Osteoblast (primary cell): ENCODE results near the gene CSH2. TPM values are rescaled to one million over a fixed set of nuclear protein-coding genes. Genes with fewer than 3 reads are reported as not detected.

Experiments
- DNase-seq: peaks from one replicate; pipeline ENCODE4 v3.0.0; 2011; ENCODE audit warnings: low spot score, mixed read lengths; ENCODE audit not compliant: insufficient read length; ENCODE audit errors: missing footprints
- H2AFZ ChIP-seq: 2 replicates; pipeline ENCODE4 v1.6.0; 2011; ENCODE audit warnings: mild to moderate bottlenecking, low read length
- H3K27ac ChIP-seq: 2 replicates; pipeline ENCODE4 v1.5.1; 2011; ENCODE audit warnings: mild to moderate bottlenecking, low read depth, low read length, moderate library complexity
- H3K27me3 ChIP-seq: 2 replicates; pipeline ENCODE4 v1.6.0; 2012; ENCODE audit warnings: mild to moderate bottlenecking, control low read depth, inconsistent platforms, low read length, moderate library complexity; ENCODE audit not compliant: insufficient read depth
- H3K36me3 ChIP-seq: 2 replicates; pipeline ENCODE4 v1.5.1; 2011; ENCODE audit warnings: mild to moderate bottlenecking, low read length, control low read depth, moderate library complexity; ENCODE audit not compliant: insufficient read depth
- H3K4me1 ChIP-seq: 2 replicates; pipeline ENCODE4 v1.5.1; 2011; ENCODE audit warnings: mild to moderate bottlenecking, low read length, control low read depth, moderate library complexity; ENCODE audit not compliant: insufficient read depth
- H3K4me2 ChIP-seq: 2 replicates; pipeline ENCODE4 v1.6.0; 2011; ENCODE audit warnings: mild to moderate bottlenecking, low read length; ENCODE audit not compliant: insufficient read depth
- H3K4me3 ChIP-seq: fragments of 200-600 bp; sonication (generic); 3 replicates; pipeline ENCODE4 v1.5.1; 2012; ENCODE audit warnings: mild to moderate bottlenecking, low read length, inconsistent platforms; ENCODE audit not compliant: insufficient read depth
- H3K79me2 ChIP-seq: 2 replicates; pipeline ENCODE4 v1.6.0; 2012; ENCODE audit warnings: mild to moderate bottlenecking, low read length, control low read depth, inconsistent platforms; ENCODE audit not compliant: insufficient read depth
- H3K9me3 ChIP-seq: 2 replicates; pipeline ENCODE4 v1.5.1; 2011; ENCODE audit warnings: low read depth, low read length, control low read depth
- H4K20me1 ChIP-seq: 2 replicates; pipeline ENCODE4 v1.6.0; 2012; ENCODE audit warnings: mild to moderate bottlenecking, low read length, control low read depth; ENCODE audit not compliant: insufficient read depth
- CTCF ChIP-seq: IDR thresholded peaks from 2 replicates; pipeline ENCODE4 v1.5.1; 2011; ENCODE audit warnings: mild to moderate bottlenecking, low read depth, low read length, moderate library complexity; ENCODE audit errors: extremely low read depth
- small RNA-seq: library from RNA; depleted of rRNA; stranded (forward); fragments of <200 nt; gene quantifications from one replicate; pipeline ENCODE3, GENCODE V24; 2012
- total RNA-seq: library from RNA; depleted of rRNA; stranded (reverse); fragments of >200 nt; gene quantifications from 2 replicates; pipeline ENCODE4 v1.2.3, GENCODE V29; 2012

Gene CSH2
- total RNA-seq, 1 donor, result not detected

DNA sequence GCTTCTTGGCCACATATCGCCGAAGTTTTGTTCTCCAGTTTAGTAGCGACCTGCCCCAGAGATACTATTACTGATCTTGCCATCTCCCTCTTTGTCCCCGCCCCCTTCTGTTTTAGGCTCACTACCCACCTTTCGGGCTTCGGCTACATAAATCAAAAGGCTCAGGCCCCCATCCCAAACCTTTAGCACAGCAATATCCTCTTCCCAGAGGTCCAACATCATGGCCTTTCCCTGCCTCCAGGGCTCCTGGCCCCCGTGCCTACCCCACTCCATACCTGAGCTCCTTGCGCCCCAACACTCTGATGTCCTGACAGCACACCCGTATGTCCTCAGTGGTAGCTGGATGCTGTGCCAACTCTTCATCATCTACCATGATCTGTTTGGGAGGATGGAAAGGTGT lies 49.1 kb downstream of the CSH2 start:
- H3K9me3 ChIP-seq, result no peaks in the 10 kb centered on the region
- no peaks in the 10 kb centered on the region for H3K27me3 ChIP-seq
- DNase-seq, result peak; percentile 43
- H2AFZ ChIP-seq, result no peak overlapping the region
- H3K27ac ChIP-seq, result no peak overlapping the region
- peaks cover 71% of the 10 kb centered on the region for H3K79me2 ChIP-seq
- peaks cover 66% of the 10 kb centered on the region for H3K36me3 ChIP-seq
- H4K20me1 ChIP-seq, result peaks cover 24% of the 10 kb centered on the region
- peaks cover 21% of the 10 kb centered on the region for H3K4me1 ChIP-seq
- H3K4me3 ChIP-seq, result no peak overlapping the region
- H3K4me2 ChIP-seq, result no peak overlapping the region
- no peak for TF ChIP-seq CTCF

GRCh38 chr17:63823659-63824331 lies 49.7 kb downstream of the CSH2 start:
- no peak for TF ChIP-seq CTCF
- Histone ChIP-seq H3K27me3 (no peaks in the 10 kb centered on the region), H3K4me1 (peaks cover 18% of the 10 kb centered on the region), H2AFZ (no peak overlapping the region), H3K36me3 (peaks cover 66% of the 10 kb centered on the region), H3K79me2 (peaks cover 66% of the 10 kb centered on the region), H3K9me3 (no peaks in the 10 kb centered on the region), H3K4me3 (no peak overlapping the region), H3K27ac (no peak overlapping the region), H4K20me1 (peaks cover 22% of the 10 kb centered on the region), H3K4me2 (no peak overlapping the region)
- peak; percentile 69 for DNase-seq

- Histone ChIP-seq H3K79me2 (peaks cover 58% of the 10 kb centered on the region), H3K4me3 (no peak overlapping the region), H4K20me1 (peaks cover 16% of the 10 kb centered on the region), H3K4me2 (no peak overlapping the region), H3K36me3 (peaks cover 78% of the 10 kb centered on the region), H3K27ac (no peak overlapping the region), H3K9me3 (no peaks in the 10 kb centered on the region), H2AFZ (no peak overlapping the region), H3K27me3 (no peaks in the 10 kb centered on the region), H3K4me1 (peaks cover 6% of the 10 kb centered on the region)
- TF ChIP-seq CTCF, result no peak
- DNase-seq, result no peak
Measured at GRCh38 chr17:63822537-63822936, 50.9 kb downstream of the CSH2 start.

Small RNAs within 50 kb of the gene (small RNA-seq; reads per million reads assigned to genes)
- gene AC040958.1, result not detected
- not detected for gene AC127029.1
- gene GH1, result not detected

Other genes with a start within 250 kb of the CSH2 start
- gene LIMD2, start 173.6 kb downstream of the CSH2 start, total RNA-seq, result 4.3 and 5.9 TPM in 2 replicates
- gene STRADA, start 131.9 kb downstream of the CSH2 start, total RNA-seq, result 29.7 and 35.4 TPM in 2 replicates
- 69.0 and 77.1 TPM in 2 replicates for gene CCDC47, start 100.1 kb downstream of the CSH2 start, total RNA-seq
- 69.0 and 77.4 TPM in 2 replicates for gene DDX42, start 99.5 kb downstream of the CSH2 start, total RNA-seq
- gene PSMC5, start 46.2 kb downstream of the CSH2 start, total RNA-seq, result 34.0 and 36.5 TPM in 2 replicates
- gene FTSJ3, start 46.0 kb downstream of the CSH2 start, total RNA-seq, result 43.0 and 45.2 TPM in 2 replicates
- 53.9 and 54.8 TPM in 2 replicates for gene SMARCD2, start 31.0 kb downstream of the CSH2 start, total RNA-seq
- gene GH2, start 8.3 kb upstream of the CSH2 start, total RNA-seq, result not detected in 2 replicates
- gene CSH1, start 22.9 kb upstream of the CSH2 start, total RNA-seq, result not detected in 2 replicates
- not detected in 2 replicates for gene CSHL1, start 37.6 kb upstream of the CSH2 start, total RNA-seq
- gene GH1, start 45.2 kb upstream of the CSH2 start, total RNA-seq, result not detected in 2 replicates
- gene CD79B, start 58.7 kb upstream of the CSH2 start, total RNA-seq, result 0.36 and 0.59 TPM in 2 replicates
- under 0.01 TPM in 1 of 2 replicates, not detected in the other for gene SCN4A, start 99.2 kb upstream of the CSH2 start, total RNA-seq
- 0.36 and 0.88 TPM in 2 replicates for gene PRR29, start 124.7 kb upstream of the CSH2 start, total RNA-seq
- 6.5 and 8.5 TPM in 2 replicates for gene ICAM2, start 147.0 kb upstream of the CSH2 start, total RNA-seq